ENCODE measurements around the gene SLC9A5. TPM values are rescaled to one million over a fixed set of nuclear protein-coding genes. Genes with fewer than 3 reads are reported as not detected.

Gene SLC9A5
- total and polyA plus RNA-seq, 2 donors: 0.29 to 0.32 TPM

GRCh38 chr16:67301080-67301782 lies 52.5 kb downstream of the SLC9A5 start:
- no peak overlapping the region for H3K27ac ChIP-seq (ENCODE audit: low read depth)
- H3K36me3 ChIP-seq (ENCODE audit: insufficient read depth): no peaks in the 10 kb centered on the region
- no peaks in the 10 kb centered on the region for H3K4me1 ChIP-seq (ENCODE audit: insufficient read depth)
- no peak for DNase-seq (ENCODE audit: extremely low spot score)
- H3K4me3 ChIP-seq (ENCODE audit: low read depth, low read length): no peak overlapping the region
- 61% methylated on average over 11 of the region's 11 CpGs for WGBS

GRCh38 chr16:67302076-67302475 lies 53.3 kb downstream of the SLC9A5 start:
- no peak overlapping the region for H3K27ac ChIP-seq (ENCODE audit: low read depth)
- DNase-seq (ENCODE audit: extremely low spot score): no peak
- WGBS: 71% methylated on average over 7 of the region's 7 CpGs

GRCh38 chr16:67302970-67303369 lies 54.2 kb downstream of the SLC9A5 start:
- DNase-seq (ENCODE audit: extremely low spot score): no peak
- Histone ChIP-seq H3K4me3 (ENCODE audit: low read depth, low read length) (no peak overlapping the region), H3K27ac (ENCODE audit: low read depth) (no peak overlapping the region), H3K4me1 (ENCODE audit: insufficient read depth) (no peaks in the 10 kb centered on the region), H3K36me3 (ENCODE audit: insufficient read depth) (no peaks in the 10 kb centered on the region)
- WGBS: 81% methylated on average over 8 of the region's 8 CpGs

More at GRCh38 chr16:67302076-67302475, 53.3 kb downstream of the SLC9A5 start:
- Histone ChIP-seq H3K4me3 (ENCODE audit: low read depth, low read length) (no peak overlapping the region), H3K36me3 (ENCODE audit: insufficient read depth) (no peaks in the 10 kb centered on the region), H3K4me1 (ENCODE audit: insufficient read depth) (no peaks in the 10 kb centered on the region)

GRCh38 chr16:67304020-67304419 lies 55.2 kb downstream of the SLC9A5 start:
- DNase-seq (ENCODE audit: extremely low spot score): no peak
- H3K36me3 ChIP-seq (ENCODE audit: insufficient read depth): no peaks in the 10 kb centered on the region
- H3K4me1 ChIP-seq (ENCODE audit: insufficient read depth): no peaks in the 10 kb centered on the region
- H3K27ac ChIP-seq (ENCODE audit: low read depth): no peak overlapping the region
- no peak overlapping the region for H3K4me3 ChIP-seq (ENCODE audit: low read depth, low read length)
- 90% methylated on average over 1 of the region's 1 CpG for WGBS

- Histone ChIP-seq H3K4me3 (ENCODE audit: low read depth, low read length) (no peak overlapping the region), H3K36me3 (ENCODE audit: insufficient read depth) (no peaks in the 10 kb centered on the region)
Observed at GRCh38 chr16:67305216-67306071, 56.7 kb downstream of the SLC9A5 start.

GRCh38 chr16:67310561-67310960 lies 61.8 kb downstream of the SLC9A5 start:
- WGBS: 90% methylated on average over 3 of the region's 3 CpGs
- Histone ChIP-seq H3K4me3 (ENCODE audit: low read depth, low read length) (no peak overlapping the region), H3K27ac (ENCODE audit: low read depth) (no peak overlapping the region), H3K4me1 (ENCODE audit: insufficient read depth) (no peaks in the 10 kb centered on the region), H3K36me3 (ENCODE audit: insufficient read depth) (no peaks in the 10 kb centered on the region)
- DNase-seq (ENCODE audit: extremely low spot score): no peak

More at GRCh38 chr16:67305216-67306071, 56.7 kb downstream of the SLC9A5 start:
- WGBS: 87% methylated on average over 13 of the region's 13 CpGs
- Histone ChIP-seq H3K27ac (ENCODE audit: low read depth) (no peak overlapping the region), H3K4me1 (ENCODE audit: insufficient read depth) (no peaks in the 10 kb centered on the region)
- no peak for DNase-seq (ENCODE audit: extremely low spot score)

GRCh38 chr16:67311607-67312488 lies 63.1 kb downstream of the SLC9A5 start:
- WGBS: 34% methylated on average over 5 of the region's 5 CpGs
- Histone ChIP-seq H3K27ac (ENCODE audit: low read depth) (peak overlapping the region; percentile 38), H3K4me3 (ENCODE audit: low read depth, low read length) (no peak overlapping the region), H3K36me3 (ENCODE audit: insufficient read depth) (no peaks in the 10 kb centered on the region), H3K4me1 (ENCODE audit: insufficient read depth) (no peaks in the 10 kb centered on the region)
- DNase-seq (ENCODE audit: extremely low spot score): no peak

- Histone ChIP-seq H3K4me1 (ENCODE audit: insufficient read depth) (no peaks in the 10 kb centered on the region), H3K4me3 (ENCODE audit: low read depth, low read length) (no peak overlapping the region), H3K27ac (ENCODE audit: low read depth) (peak overlapping the region; percentile 51), H3K36me3 (ENCODE audit: insufficient read depth) (no peaks in the 10 kb centered on the region)
- no peak for DNase-seq (ENCODE audit: extremely low spot score)
Observed at GRCh38 chr16:67312719-67313118, 63.9 kb downstream of the SLC9A5 start.

- Histone ChIP-seq H3K27ac (ENCODE audit: low read depth) (no peak overlapping the region), H3K4me1 (ENCODE audit: insufficient read depth) (no peaks in the 10 kb centered on the region), H3K4me3 (ENCODE audit: low read depth, low read length) (no peak overlapping the region), H3K36me3 (ENCODE audit: insufficient read depth) (no peaks in the 10 kb centered on the region)
- no peak for DNase-seq (ENCODE audit: extremely low spot score)
Observed at GRCh38 chr16:67317853-67318252, 69.1 kb downstream of the SLC9A5 start.

Small RNA genes lying within 50 kb of the gene (small RNA-seq; reads per million reads assigned to genes)
- gene MIR328: 11.4 reads per million, percentile 94 among the genes with 10 or more reads in this experiment

Other genes with a start within 250 kb of the SLC9A5 start
- gene CBFB, start 219.8 kb upstream of the SLC9A5 start, total RNA-seq: 62.5 TPM
- gene CBFB, start 219.8 kb upstream of the SLC9A5 start, polyA plus RNA-seq: 19.3 TPM
- 22.8 TPM for gene PHAF1, start 139.0 kb upstream of the SLC9A5 start, total RNA-seq
- 11.0 TPM for gene PHAF1, start 139.0 kb upstream of the SLC9A5 start, polyA plus RNA-seq
- 22.4 TPM for gene B3GNT9, start 98.0 kb upstream of the SLC9A5 start, total RNA-seq
- gene B3GNT9, start 98.0 kb upstream of the SLC9A5 start, polyA plus RNA-seq: 26.4 TPM
- 7.3 TPM for gene TRADD, start 89.1 kb upstream of the SLC9A5 start, total RNA-seq
- 38.1 TPM for gene TRADD, start 89.1 kb upstream of the SLC9A5 start, polyA plus RNA-seq
- 4.7 TPM for gene FBXL8, start 89.0 kb upstream of the SLC9A5 start, total RNA-seq
- gene FBXL8, start 89.0 kb upstream of the SLC9A5 start, polyA plus RNA-seq: 20.4 TPM
- gene HSF4, start 84.2 kb upstream of the SLC9A5 start, total RNA-seq: 4.5 TPM
- gene HSF4, start 84.2 kb upstream of the SLC9A5 start, polyA plus RNA-seq: 75.2 TPM
- gene NOL3, start 78.4 kb upstream of the SLC9A5 start, total RNA-seq: 5.3 TPM
- 66.6 TPM for gene NOL3, start 78.4 kb upstream of the SLC9A5 start, polyA plus RNA-seq
- 11.4 TPM for gene MATCAP1, start 65.0 kb upstream of the SLC9A5 start, total RNA-seq
- gene MATCAP1, start 65.0 kb upstream of the SLC9A5 start, polyA plus RNA-seq: 20.9 TPM
- gene EXOC3L1, start 58.8 kb upstream of the SLC9A5 start, total RNA-seq: 3.4 TPM
- gene EXOC3L1, start 58.8 kb upstream of the SLC9A5 start, polyA plus RNA-seq: 3.7 TPM
- 28.0 TPM for gene E2F4, start 56.8 kb upstream of the SLC9A5 start, total RNA-seq
- gene E2F4, start 56.8 kb upstream of the SLC9A5 start, polyA plus RNA-seq: 65.0 TPM
- gene ELMO3, start 49.8 kb upstream of the SLC9A5 start, total RNA-seq: 2.7 TPM
- gene ELMO3, start 49.8 kb upstream of the SLC9A5 start, polyA plus RNA-seq: 6.4 TPM
- gene TMEM208, start 21.8 kb upstream of the SLC9A5 start, total RNA-seq: 12.6 TPM
- 54.4 TPM for gene TMEM208, start 21.8 kb upstream of the SLC9A5 start, polyA plus RNA-seq
- gene FHOD1, start 1.5 kb upstream of the SLC9A5 start, total RNA-seq: 7.5 TPM
- gene FHOD1, start 1.5 kb upstream of the SLC9A5 start, polyA plus RNA-seq: 16.4 TPM
- 12.8 TPM for gene PLEKHG4, start 30.6 kb downstream of the SLC9A5 start, total RNA-seq
- 5.8 TPM for gene PLEKHG4, start 30.6 kb downstream of the SLC9A5 start, polyA plus RNA-seq
- gene KCTD19, start 77.8 kb downstream of the SLC9A5 start, total RNA-seq: 1.1 TPM
- gene KCTD19, start 77.8 kb downstream of the SLC9A5 start, polyA plus RNA-seq: 0.14 TPM
- 2.1 TPM for gene LRRC36, start 77.8 kb downstream of the SLC9A5 start, total RNA-seq
- gene LRRC36, start 77.8 kb downstream of the SLC9A5 start, polyA plus RNA-seq: 0.19 TPM
- gene TPPP3, start 144.5 kb downstream of the SLC9A5 start, total RNA-seq: 24.0 TPM
- 14.6 TPM for gene TPPP3, start 144.5 kb downstream of the SLC9A5 start, polyA plus RNA-seq
- gene ZDHHC1, start 167.5 kb downstream of the SLC9A5 start, total RNA-seq: 3.8 TPM
- 10.9 TPM for gene ZDHHC1, start 167.5 kb downstream of the SLC9A5 start, polyA plus RNA-seq
- gene HSD11B2, start 182.1 kb downstream of the SLC9A5 start, total RNA-seq: 6.9 TPM
- gene HSD11B2, start 182.1 kb downstream of the SLC9A5 start, polyA plus RNA-seq: 1.9 TPM
- 50.0 TPM for gene ATP6V0D1, start 232.2 kb downstream of the SLC9A5 start, total RNA-seq
- gene ATP6V0D1, start 232.2 kb downstream of the SLC9A5 start, polyA plus RNA-seq: 92.5 TPM
- not detected for gene AGRP, start 234.6 kb downstream of the SLC9A5 start, total RNA-seq
- gene AGRP, start 234.6 kb downstream of the SLC9A5 start, polyA plus RNA-seq: not detected

Measured in urinary bladder (tissue), 4 donors.